ENCODE measurements around the gene SCN4B. TPM values are rescaled to one million over a fixed set of nuclear protein-coding genes. Genes with fewer than 3 reads are reported as not detected.
A peak's percentile ranks its signal among the peaks of the same experiment; 100 is the strongest.

SCN4B gene
- total and polyA plus RNA-seq, 2 of the 8 experiments (the other 6 are each of a cell fraction or from before 2014, with no cell fraction given), result 2.8 to 4.9 TPM

DNA sequence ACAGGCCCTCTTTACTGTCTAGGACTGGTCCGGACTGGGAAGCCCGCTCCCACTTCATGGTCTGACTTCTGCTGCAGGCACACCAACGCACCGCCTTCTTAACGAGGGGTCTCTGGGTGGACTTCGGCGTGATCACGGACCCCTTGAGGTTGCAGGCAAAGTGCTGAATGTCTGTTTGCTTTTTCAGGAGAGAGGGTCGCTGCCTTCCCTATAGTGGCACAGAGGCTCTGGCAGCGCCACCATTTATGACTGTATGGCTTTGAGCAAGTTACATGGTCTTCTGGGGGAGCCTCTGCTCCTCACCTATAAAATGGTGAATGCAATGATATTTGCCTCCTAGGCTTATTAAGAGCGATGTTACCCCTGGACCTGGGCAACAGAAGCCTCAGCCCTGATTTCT is 1.4 kb upstream of the SCN4B start:
- no peak overlapping the region for H3K9ac ChIP-seq (replicated peaks in 1 of 4; ENCODE audit: extremely low read depth in 1 of 4, low read depth in 3 of 4, low read length in 3 of 4)
- H3K36me3 ChIP-seq (ENCODE audit: control insufficient read depth in 2 of 4, insufficient read depth in 4 of 4, low read length in 3 of 4), result no peaks in the 10 kb centered on the region
- 0 out of 2 replicates have a peak overlapping the region, but pooled peaks have one; percentile 21 for H2AFZ ChIP-seq (ENCODE audit: low read length)
- ChIA-PET CTCF (ENCODE audit: partially characterized antibody) (interaction anchor here (7.4 to 12.7 kb wide), 2 partner anchors 17 kb away, joined by 170 to 245 read pairs; no protein-coding TSS in a partner anchor), POLR2A (ENCODE audit: partially characterized antibody) (interaction anchor here (3.3 kb wide), 1 partner anchor 18 kb away, joined by 16 read pairs; no protein-coding TSS in a partner anchor)
- H3K27me3 ChIP-seq (replicated peaks in 1 of 4; ENCODE audit: control insufficient read depth in 3 of 4, extremely low read depth in 1 of 4, insufficient read depth in 3 of 4, low read length in 3 of 4), result peaks cover 34 to 88% (median 83%) of the 10 kb centered on the region in 4 experiments
- FAIRE-seq, result no peak
- H2AK5ac ChIP-seq (ENCODE audit: low read depth, low read length), result no peak overlapping the region; the same call in 1 of the 2 replicates
- peak; percentile 40 for TF ChIP-seq EZH2 (IDR thresholded peaks at IDR 0.05; ENCODE audit: low read depth, low read length, severe bottlenecking)
- TF ChIP-seq GABPA (IDR thresholded peaks at IDR 0.05; ENCODE audit: borderline replicate concordance, insufficient read depth, low read length), result no peak
- no peak for TF ChIP-seq TBP (IDR thresholded peaks at IDR 0.05; ENCODE audit: low read depth, low read length)
- TF ChIP-seq SUZ12 (IDR thresholded peaks at IDR 0.05; ENCODE audit: low read length), result peak; percentile 48; the same call in 1 of the 2 replicates
- TF ChIP-seq, protein P1, sequence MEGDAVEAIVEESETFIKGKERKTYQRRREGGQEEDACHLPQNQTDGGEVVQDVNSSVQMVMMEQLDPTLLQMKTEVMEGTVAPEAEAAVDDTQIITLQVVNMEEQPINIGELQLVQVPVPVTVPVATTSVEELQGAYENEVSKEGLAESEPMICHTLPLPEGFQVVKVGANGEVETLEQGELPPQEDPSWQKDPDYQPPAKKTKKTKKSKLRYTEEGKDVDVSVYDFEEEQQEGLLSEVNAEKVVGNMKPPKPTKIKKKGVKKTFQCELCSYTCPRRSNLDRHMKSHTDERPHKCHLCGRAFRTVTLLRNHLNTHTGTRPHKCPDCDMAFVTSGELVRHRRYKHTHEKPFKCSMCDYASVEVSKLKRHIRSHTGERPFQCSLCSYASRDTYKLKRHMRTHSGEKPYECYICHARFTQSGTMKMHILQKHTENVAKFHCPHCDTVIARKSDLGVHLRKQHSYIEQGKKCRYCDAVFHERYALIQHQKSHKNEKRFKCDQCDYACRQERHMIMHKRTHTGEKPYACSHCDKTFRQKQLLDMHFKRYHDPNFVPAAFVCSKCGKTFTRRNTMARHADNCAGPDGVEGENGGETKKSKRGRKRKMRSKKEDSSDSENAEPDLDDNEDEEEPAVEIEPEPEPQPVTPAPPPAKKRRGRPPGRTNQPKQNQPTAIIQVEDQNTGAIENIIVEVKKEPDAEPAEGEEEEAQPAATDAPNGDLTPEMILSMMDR (IDR thresholded peaks at IDR 0.05; ENCODE audit: control extremely low read depth in 1 of 3, insufficient read depth in 1 of 3, low read depth in 1 of 3, low read length in 3 of 3), result no peak
- no peak for TF ChIP-seq BRCA1 (IDR thresholded peaks at IDR 0.05; ENCODE audit: low read depth, low read length)
- peak overlapping the region; percentile 89 for H3K18ac ChIP-seq (ENCODE audit: extremely low read depth, low read length)
- H3K4me2 ChIP-seq (ENCODE audit: insufficient read depth in 1 of 2, low read depth in 2 of 2, low read length in 2 of 2), result peak overlapping the region; percentile 91 to 98
- H3K23me2 ChIP-seq (ENCODE audit: low read depth, low read length), result peaks cover 27% of the 10 kb centered on the region
- H3K23ac ChIP-seq (ENCODE audit: insufficient read length), result no peak overlapping the region
- no peak overlapping the region for H2BK120ac ChIP-seq (replicated peaks; ENCODE audit: low read depth, low read length)
- no peak for DNase-seq (ENCODE audit: low read depth in 1 of 2, low spot score in 2 of 2)
- H3K79me1 ChIP-seq (ENCODE audit: low read depth, low read length), result no peaks in the 10 kb centered on the region
- H4K5ac ChIP-seq (ENCODE audit: insufficient read length, low read depth, low read length), result no peak overlapping the region
- H2BK15ac ChIP-seq (ENCODE audit: low read length), result peak overlapping the region; percentile 97; the same call in 1 of the 2 replicates
- H3K56ac ChIP-seq (replicated peaks; ENCODE audit: insufficient read length, low read depth, low read length), result no peak overlapping the region
- H3K4ac ChIP-seq (replicated peaks; ENCODE audit: insufficient read length, low read depth, low read length), result no peak overlapping the region
- H3K9me3 ChIP-seq (ENCODE audit: insufficient read depth in 2 of 2, low read depth in 1 of 2, low read length in 1 of 2), result no peaks in the 10 kb centered on the region
- no peaks in the 10 kb centered on the region for H4K20me1 ChIP-seq (replicated peaks in 1 of 2; ENCODE audit: control insufficient read depth in 1 of 2, insufficient read depth in 2 of 2, low read length in 2 of 2)
- H3K4me1 ChIP-seq (replicated peaks in 1 of 4; ENCODE audit: control insufficient read depth in 3 of 4, insufficient read depth in 4 of 4, low read length in 3 of 4), result peaks cover 4 to 65% (median 48%) of the 10 kb centered on the region in 4 experiments
- H3K4me3 ChIP-seq (ENCODE audit: extremely low read depth in 1 of 4, insufficient read depth in 2 of 4, low read depth in 3 of 4, low read length in 4 of 4), result peak overlapping the region; percentile 68 to 96 (median 77); a peak in 5 of 8 replicates
- H2BK20ac ChIP-seq (ENCODE audit: low read length), result peak overlapping the region; percentile 11; the same call in 1 of the 2 replicates
- peak overlapping the region; percentile 75; the same call in 1 of the 2 replicates for H2BK12ac ChIP-seq (ENCODE audit: low read depth, low read length)
- peak overlapping the region; percentile 9; the same call in 1 of the 2 replicates for H4K8ac ChIP-seq (ENCODE audit: extremely low read depth, insufficient read depth, low read length)
- H2BK5ac ChIP-seq (ENCODE audit: low read depth, low read length), result no peak overlapping the region
- H3K27ac ChIP-seq (ENCODE audit: low read depth, low read length), result no peak overlapping the region
- no peak overlapping the region for H3K14ac ChIP-seq (ENCODE audit: insufficient read length)
- H4K91ac ChIP-seq (replicated peaks; ENCODE audit: insufficient read length, low read length), result peak overlapping the region; percentile 68
- H3K79me2 ChIP-seq (ENCODE audit: control insufficient read depth in 1 of 2, insufficient read depth in 2 of 2, low read length in 2 of 2), result no peaks in the 10 kb centered on the region
- 55% methylated on average over 11 of the region's 11 CpGs; no CpG with 5 or more reads in 1 of the 2 experiments for WGBS, 2 experiments (ENCODE audit: extremely low coverage in 1 of 2, insufficient coverage in 1 of 2, insufficient read length in 1 of 2, insufficient replicate concordance in 2 of 2, low coverage in 1 of 2, low lambda C conversion rate in 2 of 2, missing lambda C conversion rate in 1 of 2)

All from H1 (cell line).